Tibial artery (tissue), 4 donors: ENCODE results near the gene RNF38.

Source experiments
- DNase-seq, 2 donors: peaks; one replicate each; pipeline ENCODE4 v3.0.0-alpha.2; 2019
- H3K27ac ChIP-seq, 2 donors: fragments of 200-600 bp; sonication (generic) in 1 of 2; 1 replicate in 1 of 2; 2 replicates in 1 of 2; pipeline ENCODE4 v1.5.1; 2018 to 2019; ENCODE audit warnings: mild to moderate bottlenecking in 1 of 2
- H3K27me3 ChIP-seq, 2 donors: fragments of 200-600 bp; sonication (generic) in 1 of 2; one replicate each; pipeline versions ENCODE4 v1.5.1 to v1.6.0; 2016 to 2019
- H3K36me3 ChIP-seq, 3 donors: fragments of 200-600 bp; sonication (generic) in 2 of 3; one replicate each; pipeline ENCODE4 v1.5.1; 2016 to 2019; ENCODE audit warnings: mild to moderate bottlenecking in 2 of 3
- H3K4me1 ChIP-seq, 4 donors: fragments of 200-600 bp; sonication (generic) in 2 of 4; 1 replicate in 3 of 4; 2 replicates in 1 of 4; pipeline ENCODE4 v1.5.1; 2016 to 2019
- H3K4me3 ChIP-seq, 2 donors: fragments of 200-600 bp; sonication (generic) in 1 of 2; 1 replicate in 1 of 2; 2 replicates in 1 of 2; pipeline ENCODE4 v1.5.1; 2018 to 2019; ENCODE audit warnings: mild to moderate bottlenecking in 2 of 2
- H3K9me3 ChIP-seq, 3 donors: fragments of 200-600 bp; sonication (generic) in 1 of 3; one replicate each; pipeline ENCODE4 v1.5.1; 2016 to 2019
- CTCF ChIP-seq, 2 experiments: fragments of 200-600 bp in 1 of 2; fragments of 450-650 bp in 1 of 2; IDR thresholded peaks; one replicate each; pipeline ENCODE4 v1.5.1; 2017 to 2019; ENCODE audit warnings: antibody characterized with exemption in 2 of 2, mild to moderate bottlenecking in 1 of 2, moderate library complexity in 1 of 2
- intact Hi-C: fragments of 100-400 bp; cut with DNase I; formaldehyde crosslinking; loops from one replicate; pipeline ENCODE4 v1.15.0; 2023; ENCODE audit warnings: low total_unique reads

RNF38 gene

GRCh38 chr9:36401897-36402480, 1.9 kb upstream of the RNF38 start:
- Histone ChIP-seq H3K36me3 (no peaks in the 10 kb centered on the region), H3K9me3 (no peaks in the 10 kb centered on the region), H3K4me1 (peaks cover 0 to 25% (median 12%) of the 10 kb centered on the region in 4 donors), H3K27ac (peak overlapping the region in 1 of 2 donors; percentile 86), H3K27me3 (no peaks in the 10 kb centered on the region), H3K4me3 (no peak overlapping the region)
- no peak for DNase-seq
- intact Hi-C loops = loop anchor here (5.0 kb wide), 1 partner anchor 85 kb away; no protein-coding TSS in a partner anchor
- no peak for TF ChIP-seq CTCF (IDR thresholded peaks at IDR 0.05)

- H3K27me3 ChIP-seq = no peaks in the 10 kb centered on the region
- no peaks in the 10 kb centered on the region for H3K36me3 ChIP-seq
- intact Hi-C loops = loop anchor here (5.0 kb wide), 1 partner anchor 86 kb away; no protein-coding TSS in a partner anchor
- DNase-seq = peak in 1 of 2 donors; percentile 51
- no peak for TF ChIP-seq CTCF (IDR thresholded peaks at IDR 0.05)
- peak overlapping the region; percentile 85 to 86 for H3K27ac ChIP-seq
- peak overlapping the region; percentile 71 to 73 for H3K4me3 ChIP-seq
- H3K4me1 ChIP-seq = peaks cover 0 to 25% (median 12%) of the 10 kb centered on the region in 4 donors
- no peaks in the 10 kb centered on the region for H3K9me3 ChIP-seq
Measured at GRCh38 chr9:36401164-36401740, 1.2 kb upstream of the RNF38 start.

- H3K4me1 ChIP-seq = peaks cover 0 to 25% (median 13%) of the 10 kb centered on the region in 4 donors
- DNase-seq = peak; percentile 82 to 92
- peak overlapping the region; percentile 71 to 73 for H3K4me3 ChIP-seq
- no peak for TF ChIP-seq CTCF (IDR thresholded peaks at IDR 0.05)
- no peaks in the 10 kb centered on the region for H3K27me3 ChIP-seq
- intact Hi-C loops = loop anchor here (5.0 kb wide), 1 partner anchor 87 kb away; no protein-coding TSS in a partner anchor
- H3K27ac ChIP-seq = peak overlapping the region; percentile 85 to 86
- H3K36me3 ChIP-seq = no peaks in the 10 kb centered on the region
- no peaks in the 10 kb centered on the region for H3K9me3 ChIP-seq
Measured at GRCh38 chr9:36400332-36401163, 479 bp upstream of the RNF38 start.

GRCh38 chr9:36398745-36399144, 1.3 kb downstream of the RNF38 start:
- H3K4me3 ChIP-seq = no peak overlapping the region
- DNase-seq = no peak
- intact Hi-C loops = no loop called here
- no peaks in the 10 kb centered on the region for H3K9me3 ChIP-seq
- H3K4me1 ChIP-seq = peaks cover 0 to 33% (median 15%) of the 10 kb centered on the region in 4 donors
- H3K27ac ChIP-seq = no peak overlapping the region
- no peaks in the 10 kb centered on the region for H3K36me3 ChIP-seq
- H3K27me3 ChIP-seq = no peaks in the 10 kb centered on the region
- TF ChIP-seq CTCF (IDR thresholded peaks at IDR 0.05) = no peak

- intact Hi-C loops = no loop called here
Measured at GRCh38 chr9:36396985-36397384, 3.1 kb downstream of the RNF38 start.

More at GRCh38 chr9:36396985-36397384, 3.1 kb downstream of the RNF38 start:
- no peak overlapping the region for H3K27ac ChIP-seq
- H3K4me3 ChIP-seq = no peak overlapping the region
- no peak for TF ChIP-seq CTCF (IDR thresholded peaks at IDR 0.05)
- no peak for DNase-seq
- no peaks in the 10 kb centered on the region for H3K9me3 ChIP-seq
- no peaks in the 10 kb centered on the region for H3K36me3 ChIP-seq
- H3K4me1 ChIP-seq = peaks cover 0 to 47% (median 25%) of the 10 kb centered on the region in 4 donors
- H3K27me3 ChIP-seq = no peaks in the 10 kb centered on the region
